Measurements from ENCODE around the gene DOC2B.
"Not testable (repeated sequence)": the region's sequence is repeated elsewhere in the genome, so short reads cannot be mapped to it uniquely, and the experiment has no call there.

DOC2B gene

DNA sequence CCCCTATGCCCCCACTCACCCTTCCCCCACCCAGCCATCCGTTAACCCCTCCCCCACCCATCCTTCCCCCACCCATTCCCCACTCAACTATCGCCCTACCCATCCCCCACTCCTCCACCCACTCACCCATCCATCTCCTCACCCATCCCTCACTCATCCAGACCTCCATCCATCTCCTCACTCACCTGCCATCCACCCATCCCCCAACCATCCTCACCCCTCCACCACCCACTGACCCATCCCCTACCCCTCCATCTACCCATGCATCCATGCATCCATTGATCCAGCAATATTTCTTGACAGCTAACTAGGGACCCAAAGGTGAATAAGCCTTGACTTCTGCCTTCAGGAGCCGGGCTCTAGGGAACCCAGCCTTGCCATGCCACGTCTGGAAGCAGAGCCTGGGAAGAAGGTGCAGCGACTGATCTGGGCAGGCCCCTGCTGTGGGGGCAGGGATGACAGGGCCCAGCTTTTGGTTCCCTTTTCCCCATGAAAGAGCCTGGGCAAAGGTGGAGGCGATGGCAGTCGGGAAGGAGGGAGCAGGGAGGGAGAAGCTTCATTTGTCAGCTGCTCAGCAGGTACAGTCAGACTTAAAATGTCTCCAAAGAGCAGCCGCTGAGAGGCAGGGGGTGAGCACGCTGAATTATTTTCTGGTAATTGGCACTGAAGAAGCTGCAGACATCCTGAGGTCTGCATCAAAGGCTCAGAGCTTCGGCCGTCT is 23.1 kb upstream of the DOC2B start:
- TF ChIP-seq, protein P1, sequence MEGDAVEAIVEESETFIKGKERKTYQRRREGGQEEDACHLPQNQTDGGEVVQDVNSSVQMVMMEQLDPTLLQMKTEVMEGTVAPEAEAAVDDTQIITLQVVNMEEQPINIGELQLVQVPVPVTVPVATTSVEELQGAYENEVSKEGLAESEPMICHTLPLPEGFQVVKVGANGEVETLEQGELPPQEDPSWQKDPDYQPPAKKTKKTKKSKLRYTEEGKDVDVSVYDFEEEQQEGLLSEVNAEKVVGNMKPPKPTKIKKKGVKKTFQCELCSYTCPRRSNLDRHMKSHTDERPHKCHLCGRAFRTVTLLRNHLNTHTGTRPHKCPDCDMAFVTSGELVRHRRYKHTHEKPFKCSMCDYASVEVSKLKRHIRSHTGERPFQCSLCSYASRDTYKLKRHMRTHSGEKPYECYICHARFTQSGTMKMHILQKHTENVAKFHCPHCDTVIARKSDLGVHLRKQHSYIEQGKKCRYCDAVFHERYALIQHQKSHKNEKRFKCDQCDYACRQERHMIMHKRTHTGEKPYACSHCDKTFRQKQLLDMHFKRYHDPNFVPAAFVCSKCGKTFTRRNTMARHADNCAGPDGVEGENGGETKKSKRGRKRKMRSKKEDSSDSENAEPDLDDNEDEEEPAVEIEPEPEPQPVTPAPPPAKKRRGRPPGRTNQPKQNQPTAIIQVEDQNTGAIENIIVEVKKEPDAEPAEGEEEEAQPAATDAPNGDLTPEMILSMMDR (IDR thresholded peaks at IDR 0.05; ENCODE audit: control insufficient read depth, insufficient read depth, low read depth, low read length, missing control alignments) = no peak
- H3K4me3 ChIP-seq (ENCODE audit: control insufficient read depth, low read depth, low read length) = no peak overlapping the region
- no peak for DNase-seq (ENCODE audit: low read depth)

DNA sequence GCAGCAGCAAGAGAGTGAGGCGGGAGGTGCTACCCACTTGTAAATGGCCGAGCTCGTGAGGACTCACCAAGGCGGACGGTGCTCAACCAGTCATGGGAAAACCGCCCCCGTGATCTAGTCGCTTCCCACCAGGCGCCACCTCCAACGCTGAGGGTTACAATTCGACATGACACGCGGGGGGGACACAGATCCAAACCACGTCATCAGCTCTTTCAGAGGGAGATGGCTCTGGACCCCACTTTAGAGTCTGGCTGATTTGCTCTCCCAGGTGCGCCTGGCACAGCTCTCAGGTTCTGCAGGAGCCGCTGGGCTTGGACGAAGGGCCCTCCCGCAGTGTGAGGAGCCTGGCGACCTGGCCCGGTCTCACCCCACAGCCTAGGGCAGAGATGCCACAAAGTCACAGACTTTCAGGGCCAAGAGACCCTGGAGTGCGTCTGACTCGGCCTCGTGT is 21.1 kb upstream of the DOC2B start:
- TF ChIP-seq, protein P1 (IDR thresholded peaks at IDR 0.05; ENCODE audit: control insufficient read depth, insufficient read depth, low read depth, low read length, missing control alignments) = no peak
- H3K4me3 ChIP-seq (ENCODE audit: control insufficient read depth, low read depth, low read length) = no peak overlapping the region
- DNase-seq (ENCODE audit: low read depth) = no peak

DNA sequence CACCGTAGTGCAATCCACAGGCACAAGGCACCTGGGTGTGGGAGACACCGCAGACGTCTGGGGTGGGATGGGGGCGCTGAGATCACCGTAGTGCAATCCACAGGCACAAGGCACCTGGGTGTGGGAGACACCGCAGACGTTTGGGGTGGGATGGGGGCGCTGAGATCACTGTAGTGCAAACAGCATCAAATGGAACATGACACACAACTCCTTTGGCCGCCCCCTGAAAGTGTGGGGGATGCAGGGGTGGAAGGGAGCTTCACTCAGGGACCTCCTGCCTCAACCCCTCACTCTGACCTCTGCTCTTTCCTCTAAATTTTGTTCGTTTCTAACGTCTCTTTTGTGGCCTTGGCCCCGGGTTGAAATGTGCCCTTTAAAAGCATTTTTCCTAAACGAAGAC is 20.3 kb upstream of the DOC2B start:
- not testable (repeated sequence) for DNase-seq (ENCODE audit: low read depth); H3K4me3 ChIP-seq (ENCODE audit: control insufficient read depth, low read depth, low read length)

DNA sequence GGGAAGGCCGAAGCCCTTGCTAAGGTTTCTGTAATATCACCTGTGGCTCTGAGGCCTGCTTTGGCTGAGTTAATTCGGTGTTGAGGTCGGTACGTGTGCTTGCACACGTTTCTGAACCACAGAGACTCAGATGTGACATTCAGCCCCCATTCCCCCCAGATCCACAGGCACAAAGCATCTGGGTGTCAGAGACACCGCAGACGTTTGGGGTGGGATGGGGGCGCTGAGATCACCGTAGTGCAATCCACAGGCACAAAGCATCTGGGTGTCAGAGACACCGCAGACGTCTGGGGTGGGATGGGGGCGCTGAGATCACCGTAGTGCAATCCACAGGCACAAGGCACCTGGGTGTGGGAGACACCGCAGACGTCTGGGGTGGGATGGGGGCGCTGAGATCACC is 19.8 kb upstream of the DOC2B start:
- not testable (repeated sequence) for H3K4me3 ChIP-seq (ENCODE audit: control insufficient read depth, low read depth, low read length); DNase-seq (ENCODE audit: low read depth)

DNA sequence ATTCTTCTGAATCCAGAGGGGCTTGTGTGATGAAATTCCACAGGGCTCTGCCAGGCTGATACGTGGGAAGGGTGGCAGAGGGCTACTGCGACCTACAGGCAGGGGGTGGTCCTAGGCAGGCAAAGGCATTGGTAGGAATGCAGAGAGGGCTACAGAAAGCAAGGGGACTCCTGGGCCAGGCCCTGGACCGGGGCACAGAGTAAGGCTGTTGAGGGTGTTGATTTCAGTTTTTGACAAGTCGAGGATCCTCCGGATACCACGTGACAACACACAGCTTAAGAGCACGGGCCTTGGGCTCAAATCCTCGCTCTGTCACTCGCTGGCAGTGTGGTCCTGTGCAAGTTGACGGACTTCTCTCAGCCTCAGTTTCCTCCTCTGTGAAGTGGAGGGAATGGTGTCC is 19.1 kb upstream of the DOC2B start:
- no peak for DNase-seq (ENCODE audit: low read depth)
- no peak overlapping the region for H3K4me3 ChIP-seq (ENCODE audit: control insufficient read depth, low read depth, low read length)
- TF ChIP-seq, protein P1 (IDR thresholded peaks at IDR 0.05; ENCODE audit: control insufficient read depth, insufficient read depth, low read depth, low read length, missing control alignments) = no peak

DNA sequence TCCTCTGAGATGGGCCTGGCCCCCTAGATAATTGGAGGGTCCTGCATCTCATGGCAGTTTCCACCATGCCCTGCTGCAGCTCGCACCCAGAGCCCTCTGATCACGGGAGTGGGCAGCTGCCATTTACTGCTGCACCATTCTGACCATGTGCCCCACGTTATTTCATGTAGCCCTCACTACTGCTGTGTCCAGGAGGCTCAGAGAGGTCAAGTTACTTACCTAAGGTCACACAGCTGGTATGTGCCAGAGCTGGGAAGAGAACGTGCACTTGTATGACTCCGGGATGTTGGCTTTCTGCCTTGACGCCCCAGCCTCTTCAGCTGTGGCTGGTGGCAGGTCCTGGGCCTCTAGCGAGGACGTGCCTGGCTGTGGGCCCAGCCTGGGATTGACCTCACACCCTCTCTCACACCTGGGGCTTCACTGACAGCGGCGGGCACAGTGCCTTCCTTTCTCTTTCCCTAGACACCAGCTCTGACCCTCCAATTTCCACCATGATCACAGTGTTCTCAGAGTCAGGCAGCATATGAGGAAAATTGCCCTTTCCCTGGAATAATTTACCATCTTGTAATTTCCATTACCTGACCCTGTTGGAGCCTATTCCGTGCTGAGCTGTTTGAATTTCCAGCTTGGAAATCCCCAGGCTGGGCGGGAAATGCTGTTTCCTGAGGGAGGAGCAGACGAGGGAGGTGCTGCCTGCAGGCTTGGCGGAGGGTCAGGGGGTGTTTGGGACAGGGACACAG is 18.5 kb upstream of the DOC2B start:
- no peak for DNase-seq (ENCODE audit: low read depth)
- no peak overlapping the region for H3K4me3 ChIP-seq (ENCODE audit: control insufficient read depth, low read depth, low read length)
- TF ChIP-seq, protein P1 (IDR thresholded peaks at IDR 0.05; ENCODE audit: control insufficient read depth, insufficient read depth, low read depth, low read length, missing control alignments) = no peak

DNA sequence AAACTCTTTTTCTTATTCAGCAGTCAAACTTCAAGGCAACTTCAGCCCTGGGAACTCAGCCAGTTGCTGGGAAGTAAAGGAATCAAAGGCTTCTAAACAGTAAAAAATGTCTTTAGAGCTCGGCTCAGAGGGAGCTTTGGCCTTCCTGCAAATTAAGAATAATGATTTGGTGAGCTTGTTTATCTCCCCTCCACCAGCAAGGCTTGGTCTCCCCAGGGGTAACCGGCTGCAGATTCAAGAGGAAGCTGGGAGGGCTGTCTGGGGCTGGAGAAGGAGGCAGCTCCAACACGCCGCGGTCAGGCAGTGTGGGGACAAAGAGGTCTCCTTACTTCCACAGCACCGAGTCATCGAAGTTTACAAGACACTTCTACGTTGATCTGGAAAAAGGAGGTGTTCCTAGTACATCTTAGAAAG is 17.7 kb upstream of the DOC2B start:
- no peak for DNase-seq (ENCODE audit: low read depth)
- TF ChIP-seq, protein P1 (IDR thresholded peaks at IDR 0.05; ENCODE audit: control insufficient read depth, insufficient read depth, low read depth, low read length, missing control alignments) = no peak
- H3K4me3 ChIP-seq (ENCODE audit: control insufficient read depth, low read depth, low read length) = no peak overlapping the region

DNA sequence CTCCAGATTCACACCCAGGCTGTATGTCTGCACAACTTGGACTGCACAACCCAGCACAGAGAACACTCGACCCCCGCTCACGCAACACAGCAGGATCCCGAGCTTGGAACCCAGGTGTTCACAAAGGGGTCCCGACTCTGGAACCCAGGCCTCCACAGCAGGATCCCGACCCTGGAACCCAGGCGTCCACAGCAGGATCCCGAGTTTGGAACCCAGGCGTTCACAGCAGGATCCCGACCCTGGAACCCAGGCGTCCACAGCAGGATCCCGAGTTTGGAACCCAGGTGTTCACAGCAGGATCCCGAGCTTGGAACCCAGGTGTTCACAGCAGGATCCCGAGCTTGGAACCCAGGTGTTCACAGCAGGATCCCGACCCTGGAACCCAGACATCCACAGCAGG is 16.8 kb upstream of the DOC2B start:
- H3K4me3 ChIP-seq (ENCODE audit: control insufficient read depth, low read depth, low read length); DNase-seq (ENCODE audit: low read depth): not testable (repeated sequence)

Measured in AG09309 (cell line).